Jurkat, Clone E6-1 (cell line): ENCODE measurements around the gene KRT6C.
A peak's percentile ranks its signal among the peaks of the same experiment; 100 is the strongest.
"Not testable (repeated sequence)": the region's sequence is repeated elsewhere in the genome, so short reads cannot be mapped to it uniquely, and the experiment has no call there.

Experiments used
- DNase-seq: peaks from one replicate; pipeline ENCODE4 v3.0.0-alpha.2; 2011; ENCODE audit warnings: low read depth, low spot score
- H3K4me3 ChIP-seq: 2 replicates; pipeline ENCODE4 v1.5.1; 2011; ENCODE audit warnings: mild to moderate bottlenecking, low read length, control low read depth, moderate library complexity

Gene KRT6C

GRCh38 chr12:52502877-52503276, 29.3 kb upstream of the KRT6C start:
- DNase-seq = no peak
- no peak overlapping the region for H3K4me3 ChIP-seq

DNA sequence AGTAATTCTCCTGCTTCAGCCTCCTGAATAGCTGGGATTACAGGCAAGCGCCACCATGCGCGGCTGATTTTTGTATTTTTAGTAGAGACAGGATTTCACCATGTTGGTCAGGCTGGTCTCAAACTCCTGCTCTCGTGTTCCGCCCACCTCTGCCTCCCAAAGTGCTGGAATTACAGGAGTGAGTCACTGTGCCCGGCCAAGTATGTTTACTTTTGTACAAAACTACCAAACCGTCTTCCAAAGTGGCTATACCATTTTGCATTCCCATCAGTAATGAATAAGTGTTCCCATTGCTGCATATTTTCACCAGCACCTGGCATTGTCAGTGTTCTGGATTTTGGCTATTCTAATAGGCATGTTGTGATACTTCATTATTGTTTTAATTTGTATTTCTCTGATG, 27.9 kb upstream of the KRT6C start:
- DNase-seq = no peak
- no peak overlapping the region for H3K4me3 ChIP-seq

DNA sequence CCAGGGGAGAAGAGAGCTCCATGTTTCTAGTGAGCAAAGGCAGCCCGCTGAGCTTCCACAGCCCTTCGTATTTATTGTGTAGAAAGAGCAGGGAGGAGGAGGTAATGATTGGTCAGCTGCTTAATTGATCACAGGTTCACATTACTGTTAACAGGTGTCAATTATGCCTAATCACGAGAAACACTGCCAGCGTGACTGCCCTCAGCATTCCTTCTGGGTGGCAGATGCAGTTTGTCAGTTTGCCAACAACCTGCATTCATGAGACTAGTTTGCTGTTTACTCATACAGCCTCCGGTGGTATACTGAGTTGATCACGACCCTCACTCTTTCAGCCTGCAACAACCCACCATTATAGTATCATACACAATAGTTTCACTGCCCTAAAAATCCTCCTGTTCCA, 27.0 kb upstream of the KRT6C start:
- not testable (repeated sequence) for H3K4me3 ChIP-seq, DNase-seq

DNA sequence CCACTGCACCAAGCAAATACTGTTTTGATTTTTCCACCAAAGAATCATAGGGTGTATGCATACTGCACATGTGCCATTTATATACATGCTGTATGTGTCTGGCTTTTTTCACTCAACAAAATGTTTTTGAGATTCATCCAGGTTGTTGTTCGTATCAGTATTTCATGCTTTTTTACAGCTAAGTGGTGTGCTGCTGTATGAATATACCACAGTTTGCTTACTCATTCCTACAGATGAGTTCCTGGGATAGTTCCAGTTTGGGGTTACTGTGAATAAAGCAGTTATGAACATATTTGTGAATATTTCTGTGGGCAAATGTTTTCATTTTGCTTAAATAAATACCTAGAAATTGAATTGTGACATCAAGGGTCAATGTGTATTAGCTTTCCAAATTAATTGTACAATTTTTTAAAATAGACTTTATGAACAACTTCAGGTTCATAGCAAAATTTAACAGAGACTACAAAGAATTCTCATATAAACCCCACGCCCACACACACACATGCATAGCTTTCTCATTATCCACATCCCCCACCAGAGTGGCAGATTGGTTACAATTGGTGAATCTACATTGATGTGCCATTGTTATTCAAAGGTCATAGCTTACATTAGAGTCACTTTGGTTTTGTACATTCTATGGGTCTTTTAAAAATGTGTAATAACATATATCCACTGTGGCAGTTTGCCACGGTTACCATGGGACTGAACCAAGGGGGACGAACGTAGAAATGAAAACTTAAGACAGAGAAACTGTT, 26.4 kb upstream of the KRT6C start:
- H3K4me3 ChIP-seq = no peak overlapping the region
- DNase-seq = no peak

DNA sequence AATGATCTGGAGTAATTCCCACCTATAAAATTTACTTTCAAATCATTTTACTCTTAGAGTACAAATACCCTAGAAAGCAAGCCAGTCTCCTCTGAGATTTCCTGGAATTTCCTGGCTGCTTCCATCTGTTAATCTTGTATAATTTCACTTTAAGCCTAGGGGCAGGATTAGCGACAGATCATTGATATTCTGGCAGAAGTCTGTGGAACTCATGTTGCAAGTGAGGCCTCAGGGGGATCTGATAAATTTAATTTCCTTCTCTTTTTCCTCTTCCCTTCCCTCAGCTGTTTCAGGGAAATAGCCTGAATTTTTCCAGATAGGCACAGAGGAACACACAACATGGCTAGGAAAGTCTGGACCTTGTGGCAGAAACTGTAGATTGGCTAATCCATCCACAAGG, 25.3 kb upstream of the KRT6C start:
- no peak for DNase-seq

GRCh38 chr12:52497975-52498374, 24.4 kb upstream of the KRT6C start:
- DNase-seq = no peak
- no peak overlapping the region for H3K4me3 ChIP-seq

More for the DNA sequence above, 25.3 kb upstream of the KRT6C start:
- H3K4me3 ChIP-seq = no peak overlapping the region

GRCh38 chr12:52496590-52497071, 23.0 kb upstream of the KRT6C start:
- no peak for DNase-seq
- H3K4me3 ChIP-seq = no peak overlapping the region

DNA sequence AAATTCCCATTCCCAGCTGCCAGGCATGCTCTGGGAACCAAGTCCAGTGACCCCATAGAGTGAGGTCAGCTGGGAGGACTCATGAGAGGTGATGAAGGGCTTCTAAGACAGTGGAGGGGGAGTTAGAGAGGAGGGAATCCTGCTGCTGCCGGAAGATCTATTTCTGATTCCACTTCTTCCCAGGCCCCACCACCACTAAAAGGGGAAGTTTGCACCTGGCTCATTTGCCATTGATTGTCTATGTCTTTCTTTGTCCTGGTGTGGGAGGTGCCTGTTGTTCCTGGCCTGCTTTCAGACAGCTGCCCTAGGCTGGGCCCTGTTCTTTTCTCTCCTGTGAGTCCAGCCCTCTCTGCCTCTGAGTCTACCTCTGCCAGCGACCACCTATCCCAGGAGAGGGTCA, 22.4 kb upstream of the KRT6C start:
- no peak for DNase-seq
- no peak overlapping the region for H3K4me3 ChIP-seq

DNA sequence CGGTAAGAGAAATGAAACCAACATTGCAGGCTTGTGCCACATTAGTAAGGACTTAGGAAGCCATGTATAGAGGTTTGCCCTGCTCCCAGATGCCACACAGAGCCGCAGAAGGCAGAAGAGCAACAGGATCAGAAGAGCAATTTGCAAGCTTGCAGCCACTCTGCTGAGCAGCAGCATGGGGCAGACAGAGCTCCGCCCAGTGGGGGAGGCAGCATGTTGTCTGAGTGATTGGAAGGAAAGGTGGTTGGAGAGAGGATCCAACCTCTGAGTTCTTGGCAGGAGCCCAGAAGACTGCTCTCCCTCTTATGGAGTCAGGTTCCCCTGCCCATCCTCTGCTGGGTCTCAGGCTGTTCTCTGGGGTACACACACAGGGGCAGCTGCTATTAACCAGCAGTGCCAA, 21.8 kb upstream of the KRT6C start:
- DNase-seq = peak; percentile 8
- no peak overlapping the region for H3K4me3 ChIP-seq

- DNase-seq = no peak
- H3K4me3 ChIP-seq = no peak overlapping the region
Measured at GRCh38 chr12:52494518-52494917, 20.9 kb upstream of the KRT6C start.

DNA sequence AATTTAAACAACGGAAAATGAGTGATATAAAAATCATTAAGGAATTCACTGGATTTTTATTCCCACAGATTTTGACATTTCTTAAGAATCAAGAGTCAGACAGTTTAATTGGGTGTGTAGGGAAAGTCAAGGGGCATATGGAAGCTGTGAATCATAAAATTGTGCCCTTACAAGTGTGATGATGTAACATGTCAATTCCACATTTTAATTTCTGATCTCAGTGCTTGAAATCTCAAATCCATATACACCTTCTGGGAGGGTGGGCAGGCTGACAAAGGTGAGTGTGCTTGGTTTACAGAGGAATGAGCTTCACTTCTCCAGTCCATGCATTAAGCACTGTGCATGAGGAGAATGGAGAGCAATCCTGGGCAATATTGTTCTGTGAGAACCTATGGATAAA, 20.5 kb upstream of the KRT6C start:
- DNase-seq = no peak
- H3K4me3 ChIP-seq = no peak overlapping the region

DNA sequence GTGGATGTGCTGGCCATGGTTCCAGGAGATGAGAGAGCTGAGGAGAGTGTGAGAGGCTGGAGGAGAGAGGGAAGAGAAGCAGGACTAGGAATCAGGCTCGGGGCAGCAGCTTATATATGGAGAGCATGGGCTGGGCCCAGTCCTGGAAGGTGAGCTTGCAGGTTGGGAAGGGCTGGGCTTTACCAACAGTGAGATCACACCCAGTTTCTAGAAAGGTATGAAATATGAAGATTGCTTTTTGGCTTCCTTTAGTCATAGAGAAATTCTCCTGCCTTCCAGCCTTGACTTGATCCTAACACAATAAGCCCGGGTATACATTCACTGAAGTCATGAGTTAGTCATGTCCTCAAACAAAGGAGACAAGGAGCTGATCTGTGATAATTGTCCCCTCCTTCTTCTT, 19.6 kb upstream of the KRT6C start, which contains the start of gene KRT6A:
KRT6A (minus strand) TSS at position 86 of the 400 bp plus-strand sequence; CDS start at position 17, 69 bp downstream.
- H3K4me3 ChIP-seq = no peak within 1 kb of the TSS
- DNase-seq = no peak

- not testable (repeated sequence) for DNase-seq, H3K4me3 ChIP-seq
Measured at GRCh38 chr12:52492405-52492804, 18.8 kb upstream of the KRT6C start.

- not testable (repeated sequence) for H3K4me3 ChIP-seq, DNase-seq
Measured at GRCh38 chr12:52491495-52491894, 17.9 kb upstream of the KRT6C start.

- no peak overlapping the region for H3K4me3 ChIP-seq
- no peak for DNase-seq
Measured at GRCh38 chr12:52488736-52489135, 15.1 kb upstream of the KRT6C start.

DNA sequence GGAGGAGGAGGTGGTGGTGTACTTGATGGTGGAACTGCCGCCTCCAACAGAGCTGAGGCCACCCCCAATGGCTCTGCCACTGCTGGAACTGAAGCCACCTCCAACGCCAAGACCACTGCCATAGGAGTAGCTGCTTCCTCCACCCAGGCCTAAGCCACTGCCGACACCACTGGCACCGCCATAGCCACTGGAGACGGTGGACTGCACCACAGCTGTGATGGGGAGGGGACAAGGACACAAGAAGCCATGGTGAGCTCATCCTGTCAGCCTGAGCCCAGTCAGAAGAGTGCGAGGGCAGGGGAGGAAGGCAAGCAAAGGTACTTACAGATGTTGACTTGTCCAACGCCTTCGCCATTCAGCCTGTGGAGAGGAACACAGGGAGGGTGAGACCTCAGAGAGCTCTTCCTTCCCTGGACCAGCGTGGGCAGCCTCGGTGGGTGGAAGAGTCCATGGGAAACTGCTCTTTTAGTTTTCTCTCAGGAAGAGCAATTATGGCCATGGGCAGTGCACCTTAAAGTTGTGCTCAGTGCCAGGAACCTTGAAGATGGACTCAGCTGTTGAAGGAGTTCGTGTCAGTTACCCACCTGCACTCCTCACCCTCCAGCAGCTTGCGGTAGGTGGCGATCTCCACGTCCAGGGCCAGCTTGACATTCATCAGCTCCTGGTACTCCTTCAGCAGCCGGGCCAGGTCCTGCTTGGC, 14.3 kb upstream of the KRT6C start:
- DNase-seq = not testable (repeated sequence)

DNA sequence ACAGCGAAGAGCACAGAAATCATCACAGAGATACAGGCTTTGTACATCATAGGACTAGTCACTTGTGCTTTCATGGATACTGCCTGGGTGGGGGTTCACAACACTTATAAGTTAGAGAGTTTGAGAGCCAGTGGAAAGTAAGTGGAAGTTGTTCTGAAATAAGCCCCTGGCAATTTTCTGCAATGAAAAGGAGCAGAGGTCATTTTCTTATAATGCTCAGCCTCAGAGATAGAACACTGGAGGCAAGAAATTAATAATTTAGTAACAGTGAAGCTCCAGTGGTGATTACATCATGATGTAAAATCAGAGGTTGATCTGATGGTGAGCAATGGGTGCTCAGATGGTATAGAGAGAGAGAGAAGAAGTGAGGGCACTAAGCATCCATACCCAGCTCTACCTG, 13.6 kb upstream of the KRT6C start:
- DNase-seq = no peak
- no peak overlapping the region for H3K4me3 ChIP-seq

More for the DNA sequence above, 14.3 kb upstream of the KRT6C start:
- not testable (repeated sequence) for H3K4me3 ChIP-seq

- DNase-seq = no peak
- H3K4me3 ChIP-seq = no peak overlapping the region
Measured at GRCh38 chr12:52486166-52487105, 12.8 kb upstream of the KRT6C start.

DNA sequence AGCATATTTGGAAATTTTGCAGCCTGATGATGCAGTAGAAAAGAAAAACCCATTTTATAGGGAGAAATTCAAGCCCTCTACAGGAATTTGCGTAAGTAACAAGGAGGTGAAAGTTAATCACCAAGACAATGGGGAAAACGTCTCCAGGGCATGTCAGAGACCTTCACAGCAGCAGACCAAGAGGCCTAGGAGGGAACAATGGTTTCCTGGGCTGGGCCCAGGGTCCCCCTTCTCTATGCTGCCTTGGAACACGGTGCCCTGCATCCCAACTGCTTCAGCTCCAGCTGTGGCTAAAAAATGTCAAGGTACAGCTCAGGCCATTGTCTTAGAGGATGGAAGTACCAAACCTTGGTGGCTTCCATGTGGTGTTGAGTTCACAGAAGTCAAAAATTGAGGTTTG, 6.5 kb upstream of the KRT6C start:
- DNase-seq = no peak
- no peak overlapping the region for H3K4me3 ChIP-seq
